A549 (cell line): Measurements from ENCODE around the gene OXTR. TPM values are rescaled to one million over a fixed set of nuclear protein-coding genes. Genes with fewer than 3 reads are reported as not detected.

Experiments
- ATAC-seq, 2 experiments: fragments of 200-7000 bp in 1 of 2; fragments of >200 bp in 1 of 2; cut with Nextera tagmentation in 1 of 2; cut with Tn5 transposase in 1 of 2; 3 replicates each; pipeline versions ENCODE4 v1.8.0 to v1.9.1; 2018 to 2020; ENCODE audit warnings: mild to moderate bottlenecking in 1 of 2, moderate library complexity in 1 of 2
- CTCF ChIA-PET: fragments of 300-600 bp; sonication (Branson Sonifier 250); formaldehyde crosslinking; extraction: SDS; loops from one replicate; lab custom pipeline; 2021; ENCODE audit warnings: antibody characterized with exemption, inconsistent platforms; lab: Yijun Ruan, JAX
- POLR2A ChIA-PET: fragments of 350-600 bp; formaldehyde crosslinking; extraction: SDS; loops from one replicate; lab custom pipeline; 2021; ENCODE audit warnings: antibody characterized with exemption, inconsistent platforms; lab: Yijun Ruan, JAX
- DNase-seq, 2 experiments: peaks; one replicate each; pipeline versions ENCODE4 v3.0.0 to v3.0.0-alpha.2; 2011 to 2016; ENCODE audit warnings: low read depth in 1 of 2, low spot score in 1 of 2
- FAIRE-seq: peaks from 2 replicates; lab custom pipeline; 2011; peaks lifted over from hg19 to GRCh38; lab: Jason Lieb, UNC
- H3K27ac ChIP-seq, 2 experiments: fragments of >200 bp; sonication (Bioruptor Twin); formaldehyde crosslinking; 3 replicates each; pipeline ENCODE4 v1.5.1; 2016 to 2017
- H3K4me1 ChIP-seq: fragments of >200 bp; sonication (Bioruptor Twin); formaldehyde crosslinking; 3 replicates; pipeline ENCODE4 v1.6.1; 2016
- H3K4me2 ChIP-seq: fragments of >200 bp; sonication (Bioruptor Twin); formaldehyde crosslinking; 3 replicates; pipeline ENCODE4 v1.6.1; 2016
- H3K4me3 ChIP-seq: fragments of >200 bp; sonication (Bioruptor Twin); formaldehyde crosslinking; 3 replicates; pipeline ENCODE4 v1.5.1; 2016
- H3K9me3 ChIP-seq: fragments of >200 bp; sonication (Bioruptor Twin); formaldehyde crosslinking; 3 replicates; pipeline ENCODE4 v1.6.1; 2016
- BHLHE40 ChIP-seq: IDR thresholded peaks from 2 replicates; pipeline ENCODE4 v1.6.1; 2012; ENCODE audit warnings: low read depth, low read length, inconsistent platforms
- CBX2 ChIP-seq: fragments of 200-600 bp; sonication (generic); IDR thresholded peaks from 2 replicates; pipeline ENCODE4 v1.6.1; 2016; ENCODE audit warnings: low read depth, mild to moderate bottlenecking, borderline replicate concordance
- CBX8 ChIP-seq: fragments of 200-600 bp; sonication (generic); IDR thresholded peaks from 2 replicates; pipeline ENCODE4 v1.6.1; 2016
- CHD2 ChIP-seq: fragments of 150-350 bp; IDR thresholded peaks from 2 replicates; pipeline ENCODE4 v1.6.1; 2014; ENCODE audit warnings: low read length; ENCODE audit not compliant: partially characterized antibody
- CHD4 ChIP-seq: fragments of 200-600 bp; sonication (generic); IDR thresholded peaks from 2 replicates; pipeline ENCODE4 v1.6.1; 2016; ENCODE audit warnings: antibody characterized with exemption, mild to moderate bottlenecking, borderline replicate concordance
- CTCF ChIP-seq: fragments of >200 bp; sonication (Bioruptor Twin); formaldehyde crosslinking; IDR thresholded peaks from 3 replicates; pipeline ENCODE4 v1.5.1; 2016
- ELK1 ChIP-seq: fragments of 150-350 bp; IDR thresholded peaks from 2 replicates; pipeline ENCODE4 v1.6.1; 2014; ENCODE audit warnings: low read depth, mild to moderate bottlenecking, low read length
- FOSB ChIP-seq: fragments of 250-450 bp; sonication (Bioruptor Pico); IDR thresholded peaks from 2 replicates; pipeline ENCODE4 v1.5.0; 2020; ENCODE audit warnings: mild to moderate bottlenecking, moderate library complexity
- FOXS1 ChIP-seq: fragments of 250-450 bp; sonication (Bioruptor Pico); IDR thresholded peaks from 2 replicates; pipeline ENCODE4 v1.5.0; 2020; ENCODE audit warnings: mild to moderate bottlenecking, moderate library complexity
- HES2 ChIP-seq: fragments of >200 bp; sonication (Bioruptor Twin); formaldehyde crosslinking; IDR thresholded peaks from 2 replicates; pipeline ENCODE4 v1.6.1; 2016
- HEYL ChIP-seq: fragments of 250-450 bp; sonication (Bioruptor Pico); IDR thresholded peaks from 2 replicates; pipeline ENCODE4 v1.8.0; 2021; ENCODE audit warnings: mild to moderate bottlenecking, moderate library complexity
- JUN ChIP-seq, 2 experiments: fragments of >200 bp; sonication (Bioruptor Twin); formaldehyde crosslinking; IDR thresholded peaks; 2 replicates in 1 of 2; 3 replicates in 1 of 2; pipeline ENCODE4 v1.6.1; 2016 to 2017
- JUNB ChIP-seq: fragments of >200 bp; sonication (Bioruptor Twin); formaldehyde crosslinking; IDR thresholded peaks from 2 replicates; pipeline ENCODE4 v1.6.1; 2016
- KDM5A ChIP-seq: fragments of 200-600 bp; sonication (generic); IDR thresholded peaks from 2 replicates; pipeline ENCODE4 v1.6.1; 2016; ENCODE audit warnings: antibody characterized with exemption, mild to moderate bottlenecking
- MAFK ChIP-seq: fragments of 450-650 bp; IDR thresholded peaks from 2 replicates; pipeline ENCODE4 v1.6.1; 2014; ENCODE audit not compliant: partially characterized antibody
- MAX ChIP-seq: IDR thresholded peaks from 2 replicates; pipeline ENCODE4 v1.6.1; 2012
- MAZ ChIP-seq: fragments of 150-350 bp; IDR thresholded peaks from 2 replicates; pipeline ENCODE4 v1.6.1; 2014; ENCODE audit warnings: antibody characterized with exemption, low read depth, low read length, borderline replicate concordance
- NFE2L2 ChIP-seq: fragments of 150-350 bp; conservative IDR thresholded peaks from 2 replicates; pipeline ENCODE4 v1.6.1; 2014; ENCODE audit warnings: low read length
- PBX3 ChIP-seq: IDR thresholded peaks from 2 replicates; pipeline ENCODE4 v1.6.1; 2012
- PHF8 ChIP-seq: fragments of 200-600 bp; sonication (generic); IDR thresholded peaks from 2 replicates; pipeline ENCODE4 v1.6.1; 2016; ENCODE audit warnings: low read depth, mild to moderate bottlenecking, antibody characterized with exemption, moderate library complexity, borderline replicate concordance
- POLR2A ChIP-seq: IDR thresholded peaks from 2 replicates; pipeline ENCODE4 v1.6.1; 2012; ENCODE audit warnings: mild to moderate bottlenecking, low read length
- POLR2AphosphoS2 ChIP-seq: conservative IDR thresholded peaks from 2 replicates; pipeline ENCODE4 v1.6.1; 2012; ENCODE audit warnings: low read length, improper control_type of control experiment, inconsistent platforms
- RAD21 ChIP-seq, 2 experiments: fragments of >200 bp in 1 of 2; sonication (Bioruptor Twin) in 1 of 2; formaldehyde crosslinking in 1 of 2; IDR thresholded peaks in 1 of 2; conservative IDR thresholded peaks in 1 of 2; 2 replicates in 1 of 2; 3 replicates in 1 of 2; pipeline ENCODE4 v1.6.1; 2012 to 2018; ENCODE audit warnings: inconsistent platforms in 1 of 2
- ZC3H11A ChIP-seq: fragments of 450-650 bp; IDR thresholded peaks from 2 replicates; pipeline ENCODE4 v1.6.1; 2014; ENCODE audit warnings: antibody characterized with exemption, mild to moderate bottlenecking
- ZFP36 ChIP-seq: fragments of 450-650 bp; IDR thresholded peaks from 2 replicates; pipeline ENCODE4 v1.6.1; 2014; ENCODE audit warnings: borderline replicate concordance; ENCODE audit not compliant: partially characterized antibody
- ZSCAN20 ChIP-seq: fragments of 250-450 bp; sonication (Bioruptor Pico); IDR thresholded peaks from 2 replicates; pipeline ENCODE4 v1.8.0; 2022; ENCODE audit warnings: mild to moderate bottlenecking, moderate library complexity
- WGBS: methylation state at CpG from one replicate; pipeline ENCODE4 v1.1.6; 2017; ENCODE audit errors: missing lambda C conversion rate; 5-methylcytosine and 5-hydroxymethylcytosine counted together
- polyA plus RNA-seq, 4 experiments: library from polyadenylated mRNA; depleted of rRNA in 3 of 4; stranded (reverse); fragments of >200 nt; fragmentation: RNase III in 1 of 4; extraction: RNeasy Plus Mini Kit Qiagen cat#74134 plus additional on column Dnase treatment in 1 of 4; gene quantifications; 2 replicates in 3 of 4; 3 replicates in 1 of 4; pipeline ENCODE4 v1.2.3, GENCODE V29; 2011 to 2017

Gene OXTR
- polyA plus RNA-seq, 2 of the 4 experiments (the other 2 are of a cell fraction) = 2.1 to 2.4 TPM

GRCh38 chr3:8709801-8710507 is 59.5 kb downstream of the OXTR start:
- Histone ChIP-seq H3K4me3 (no peak overlapping the region), H3K9me3 (peaks cover 10% of the 10 kb centered on the region; the same call in 2 of the 3 replicates), H3K27ac (no peak overlapping the region), H3K4me1 (0 out of 3 replicates have a peak, but pooled peaks cover 6% of the 10 kb centered on the region), H3K4me2 (no peak overlapping the region)
- ATAC-seq (no peak), FAIRE-seq (no peak), DNase-seq (no peak)
- TF ChIP-seq MAX (no peak), CBX8 (no peak), RAD21 (conservative IDR thresholded peaks at IDR 0.05 in 1 of 2, IDR thresholded peaks at IDR 0.05 in 1 of 2) (no peak), CHD2 (no peak), HEYL (no peak), CTCF (no peak), ZFP36 (no peak), JUN (IDR thresholded peaks at IDR 0.05) (no peak)
- 74% methylated on average over 8 of the region's 8 CpGs for WGBS
- CTCF ChIA-PET = interaction anchor here (0.6 to 2.6 kb wide), 4 partner anchors 14 to 60 kb away, joined by 3 to 6 read pairs (median 4); partner anchors contain the start of gene OXTR
- POLR2A ChIA-PET = no interaction called here

- FAIRE-seq (no peak), ATAC-seq (no peak), DNase-seq (no peak)
- Histone ChIP-seq H3K27ac (no peak overlapping the region), H3K9me3 (peaks cover 13% of the 10 kb centered on the region; the same call in 2 of the 3 replicates), H3K4me3 (no peak overlapping the region), H3K4me2 (no peak overlapping the region), H3K4me1 (0 out of 3 replicates have a peak, but pooled peaks cover 6% of the 10 kb centered on the region)
- ChIA-PET POLR2A (no interaction called here), CTCF (interaction anchor here (0.8 to 1.4 kb wide), 2 partner anchors 45 to 60 kb away, joined by 3 to 6 read pairs; partner anchors contain the start of gene OXTR)
- 58% methylated on average over 5 of the region's 5 CpGs for WGBS
- TF ChIP-seq KDM5A (no peak), CHD4 (no peak), CBX2 (no peak), POLR2A (no peak), PBX3 (no peak), HES2 (no peak)
Observed at GRCh38 chr3:8709287-8709686, 60.1 kb downstream of the OXTR start.

GRCh38 chr3:8705575-8705974 is 63.8 kb downstream of the OXTR start:
- Histone ChIP-seq H3K27ac (no peak overlapping the region), H3K9me3 (peaks cover 19% of the 10 kb centered on the region), H3K4me3 (no peak overlapping the region), H3K4me1 (no peaks in the 10 kb centered on the region), H3K4me2 (no peak overlapping the region)
- ATAC-seq (no peak), FAIRE-seq (no peak), DNase-seq (no peak)
- POLR2A ChIA-PET = no interaction called here
- CTCF ChIA-PET = interaction anchor here (0.8 kb wide), 1 partner anchor 64 kb away, joined by 5 read pairs; the partner anchor contains the start of gene OXTR
- WGBS = 27% methylated on average over 3 of the region's 3 CpGs
- TF ChIP-seq FOSB (CRISPR knock-in tag) (no peak), ELK1 (no peak), POLR2A (no peak), FOXS1 (CRISPR knock-in tag) (no peak), BHLHE40 (no peak), ZSCAN20 (CRISPR knock-in tag) (no peak), NFE2L2 (no peak), PHF8 (no peak), HES2 (no peak), ZC3H11A (no peak), POLR2AphosphoS2 (no peak), MAZ (no peak), MAFK (no peak), JUNB (no peak)
- TF ChIP-seq, all 56 proteins: peak for 0
